SH-SY5Y (cell line): ENCODE data around the gene HDAC9.

Experiments used
- GATA2 ChIP-seq: IDR thresholded peaks from 2 replicates; pipeline ENCODE4 v1.6.1; 2011; ENCODE audit warnings: mild to moderate bottlenecking, low read depth, low read length
- GATA3 ChIP-seq: IDR thresholded peaks from 2 replicates; pipeline ENCODE4 v1.6.1; 2011; ENCODE audit warnings: low read depth, mild to moderate bottlenecking, low read length, moderate library complexity

DNA sequence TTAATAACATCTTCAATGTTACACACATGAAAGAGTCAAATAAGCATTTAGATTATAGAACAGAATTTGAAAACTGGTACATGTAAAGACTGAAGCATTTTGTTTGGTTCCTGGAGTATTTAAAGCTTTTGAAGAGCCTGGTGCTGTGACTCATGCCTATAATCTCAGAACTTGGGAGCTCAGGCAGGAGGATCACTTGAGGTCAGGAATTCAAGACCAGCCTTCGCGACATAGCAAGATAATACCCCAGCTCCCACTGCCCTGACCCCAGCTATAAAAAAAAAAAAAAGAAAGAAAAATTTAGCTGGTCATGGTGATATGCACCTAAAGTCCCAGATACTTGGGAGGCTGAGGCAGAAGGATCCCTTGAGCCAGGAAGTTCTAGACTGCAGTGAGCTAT, 87.8 kb downstream of the HDAC9 start:
- no peak for TF ChIP-seq GATA2
- no peak for TF ChIP-seq GATA3
